OCI-LY3 (cell line): ENCODE data around the gene SEL1L2.

Experiments
- H2AFZ ChIP-seq: fragments of 200-600, 300-600 bp; shearing (Covaris generic); 2 replicates; pipeline ENCODE4 v1.6.0; 2014; ENCODE audit warnings: antibody characterized with exemption, low read depth, low read length
- H3K27ac ChIP-seq: fragments of 200-600, 300-600 bp; sonication (generic); 2 replicates; pipeline ENCODE4 v1.5.1; 2014; ENCODE audit warnings: mild to moderate bottlenecking, low read length, moderate library complexity, mixed read lengths
- H3K27me3 ChIP-seq: fragments of 200-600, 300-600 bp; sonication (generic); 2 replicates; pipeline ENCODE4 v1.6.1; 2014; ENCODE audit warnings: low read depth, low read length, mixed read lengths
- H3K36me3 ChIP-seq: fragments of 200-600, 300-600 bp; sonication (generic); replicated peaks from 2 replicates; pipeline ENCODE3; 2014; ENCODE audit warnings: low read depth, low read length, mixed read lengths
- H3K4me1 ChIP-seq: fragments of 300-600, 200-600 bp; sonication (generic); 2 replicates; pipeline ENCODE4 v1.6.1; 2014; ENCODE audit warnings: low read length, mixed read lengths
- H3K4me2 ChIP-seq: fragments of 200-600, 300-600 bp; sonication (generic); 2 replicates; pipeline ENCODE4 v1.6.1; 2014; ENCODE audit warnings: low read length, mixed read lengths
- H3K4me3 ChIP-seq: fragments of 300-600, 200-600 bp; sonication (generic); 2 replicates; pipeline ENCODE4 v1.5.1; 2014; ENCODE audit warnings: antibody characterized with exemption, mild to moderate bottlenecking, low read length, moderate library complexity
- H3K79me2 ChIP-seq: fragments of 300-600, 200-600 bp; shearing (Covaris generic); 2 replicates; pipeline ENCODE4 v1.6.1; 2014; ENCODE audit warnings: mild to moderate bottlenecking, low read length, mixed read lengths
- H3K9ac ChIP-seq: fragments of 300-600, 200-600 bp; shearing (Covaris generic); 2 replicates; pipeline ENCODE4 v1.6.0; 2014; ENCODE audit warnings: mild to moderate bottlenecking, low read length, moderate library complexity
- H3K9me3 ChIP-seq: fragments of 200-600, 300-600 bp; shearing (Covaris generic); 2 replicates; pipeline ENCODE4 v1.6.1; 2014; ENCODE audit warnings: low read length, mixed read lengths; ENCODE audit not compliant: insufficient read depth
- H4K20me1 ChIP-seq: fragments of 200-600, 300-600 bp; sonication (generic); 2 replicates; pipeline ENCODE4 v1.6.1; 2016; ENCODE audit warnings: low read length, mixed read lengths; ENCODE audit not compliant: insufficient read depth
- CTCF ChIP-seq: fragments of 200-600, 300-600 bp; sonication (generic); IDR thresholded peaks from 2 replicates; pipeline ENCODE4 v1.5.1; 2014; ENCODE audit warnings: antibody characterized with exemption, low read length, low read depth
- EZH2phosphoT487 ChIP-seq: fragments of 200-600 bp; shearing (Covaris generic); IDR thresholded peaks from 2 replicates; pipeline ENCODE4 v1.6.1; 2018; ENCODE audit warnings: antibody characterized with exemption, mixed run types, low read depth

Gene SEL1L2

GRCh38 chr20:13838664-13839063 is 151.8 kb downstream of the SEL1L2 start:
- H3K4me1 ChIP-seq = no peaks in the 10 kb centered on the region
- no peaks in the 10 kb centered on the region for H3K9me3 ChIP-seq
- no peak overlapping the region for H3K4me2 ChIP-seq
- no peak overlapping the region for H3K27ac ChIP-seq
- no peaks in the 10 kb centered on the region for H4K20me1 ChIP-seq
- H3K4me3 ChIP-seq = no peak overlapping the region
- no peaks in the 10 kb centered on the region for H3K36me3 ChIP-seq
- H3K9ac ChIP-seq = no peak overlapping the region
- peaks cover 36% of the 10 kb centered on the region for H3K27me3 ChIP-seq
- TF ChIP-seq EZH2phosphoT487 (no peak), CTCF (no peak)
- H3K79me2 ChIP-seq = no peaks in the 10 kb centered on the region
- H2AFZ ChIP-seq = no peak overlapping the region

- H3K4me3 ChIP-seq = no peak overlapping the region
- TF ChIP-seq CTCF (no peak), EZH2phosphoT487 (no peak)
Observed at GRCh38 chr20:13831476-13831875, 158.9 kb downstream of the SEL1L2 start.

GRCh38 chr20:13825465-13825864 is 164.9 kb downstream of the SEL1L2 start:
- Histone ChIP-seq H3K4me3 (no peak overlapping the region), H3K27ac (no peak overlapping the region), H2AFZ (no peak overlapping the region), H3K4me1 (no peaks in the 10 kb centered on the region), H3K9me3 (no peaks in the 10 kb centered on the region), H3K27me3 (no peaks in the 10 kb centered on the region; the same call in 1 of the 2 replicates), H3K9ac (no peak overlapping the region), H3K36me3 (peaks cover 3% of the 10 kb centered on the region), H3K4me2 (no peak overlapping the region), H3K79me2 (no peaks in the 10 kb centered on the region), H4K20me1 (no peaks in the 10 kb centered on the region)
- TF ChIP-seq CTCF (no peak), EZH2phosphoT487 (no peak)

More at GRCh38 chr20:13831476-13831875, 158.9 kb downstream of the SEL1L2 start:
- no peaks in the 10 kb centered on the region for H4K20me1 ChIP-seq
- H3K36me3 ChIP-seq = no peaks in the 10 kb centered on the region
- no peaks in the 10 kb centered on the region for H3K9me3 ChIP-seq
- no peak overlapping the region for H2AFZ ChIP-seq
- no peaks in the 10 kb centered on the region for H3K4me1 ChIP-seq
- H3K9ac ChIP-seq = no peak overlapping the region
- no peak overlapping the region for H3K4me2 ChIP-seq
- H3K27ac ChIP-seq = no peak overlapping the region
- no peaks in the 10 kb centered on the region; the same call in 1 of the 2 replicates for H3K27me3 ChIP-seq
- no peaks in the 10 kb centered on the region for H3K79me2 ChIP-seq

- Histone ChIP-seq H3K4me1 (no peaks in the 10 kb centered on the region), H3K9me3 (no peaks in the 10 kb centered on the region), H2AFZ (no peak overlapping the region), H3K4me2 (no peak overlapping the region), H3K9ac (no peak overlapping the region), H4K20me1 (no peaks in the 10 kb centered on the region), H3K4me3 (no peak overlapping the region), H3K27me3 (no peaks in the 10 kb centered on the region; the same call in 1 of the 2 replicates), H3K79me2 (no peaks in the 10 kb centered on the region), H3K36me3 (peaks cover 3% of the 10 kb centered on the region), H3K27ac (no peak overlapping the region)
- TF ChIP-seq CTCF = no peak
- no peak for TF ChIP-seq EZH2phosphoT487
Observed at GRCh38 chr20:13824459-13824858, 166.0 kb downstream of the SEL1L2 start.
